ENCODE data around the gene SMPD3. TPM values are rescaled to one million over a fixed set of nuclear protein-coding genes. Genes with fewer than 3 reads are reported as not detected.

The SMPD3 gene
- total RNA-seq, 4 donors from 2014 or later = 51.1 to 168 (median 68.9) TPM

DNA sequence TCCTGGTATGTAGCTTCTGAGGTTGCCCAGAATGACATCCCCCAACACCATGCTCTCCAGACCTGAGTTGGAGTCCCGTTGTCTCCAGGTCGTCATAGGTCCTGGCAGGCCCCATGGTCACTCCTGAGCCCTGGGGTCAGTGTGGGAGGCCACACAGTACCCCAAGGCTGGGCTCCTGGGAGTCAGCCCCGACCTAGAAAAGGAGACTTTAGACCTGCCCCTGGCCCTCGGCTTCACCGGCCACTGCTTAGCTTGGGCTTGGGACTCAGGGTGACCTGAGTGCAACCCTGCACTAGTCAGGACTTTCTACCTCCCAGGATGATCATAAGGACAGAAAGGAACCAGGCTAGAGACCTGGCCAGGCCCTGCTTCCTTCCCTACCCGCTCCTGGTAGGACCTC, 71.7 kb downstream of the SMPD3 start:
- in situ Hi-C loops (cut with MboI; ENCODE audit: low pct_ligation_motif_present in 1 of 4, low pct_unique_long_range_greater_than_20kb in 1 of 4, low sequenced_read_pairs in 3 of 4) (loop anchor here in 1 of 4 donors (25.0 kb wide), 1 partner anchor 136 kb away; no protein-coding TSS in a partner anchor), intact Hi-C loops (cut with DNase I; ENCODE audit: low total_unique reads) (no loop called here)
- TF ChIP-seq POLR2AphosphoS5 (IDR thresholded peaks at IDR 0.05) (no peak), POLR2A (IDR thresholded peaks at IDR 0.05) (no peak), EP300 (IDR thresholded peaks at IDR 0.05; ENCODE audit: low read depth) (no peak)
- TF ChIP-seq, protein P1, sequence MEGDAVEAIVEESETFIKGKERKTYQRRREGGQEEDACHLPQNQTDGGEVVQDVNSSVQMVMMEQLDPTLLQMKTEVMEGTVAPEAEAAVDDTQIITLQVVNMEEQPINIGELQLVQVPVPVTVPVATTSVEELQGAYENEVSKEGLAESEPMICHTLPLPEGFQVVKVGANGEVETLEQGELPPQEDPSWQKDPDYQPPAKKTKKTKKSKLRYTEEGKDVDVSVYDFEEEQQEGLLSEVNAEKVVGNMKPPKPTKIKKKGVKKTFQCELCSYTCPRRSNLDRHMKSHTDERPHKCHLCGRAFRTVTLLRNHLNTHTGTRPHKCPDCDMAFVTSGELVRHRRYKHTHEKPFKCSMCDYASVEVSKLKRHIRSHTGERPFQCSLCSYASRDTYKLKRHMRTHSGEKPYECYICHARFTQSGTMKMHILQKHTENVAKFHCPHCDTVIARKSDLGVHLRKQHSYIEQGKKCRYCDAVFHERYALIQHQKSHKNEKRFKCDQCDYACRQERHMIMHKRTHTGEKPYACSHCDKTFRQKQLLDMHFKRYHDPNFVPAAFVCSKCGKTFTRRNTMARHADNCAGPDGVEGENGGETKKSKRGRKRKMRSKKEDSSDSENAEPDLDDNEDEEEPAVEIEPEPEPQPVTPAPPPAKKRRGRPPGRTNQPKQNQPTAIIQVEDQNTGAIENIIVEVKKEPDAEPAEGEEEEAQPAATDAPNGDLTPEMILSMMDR (IDR thresholded peaks at IDR 0.05) = no peak

DNA sequence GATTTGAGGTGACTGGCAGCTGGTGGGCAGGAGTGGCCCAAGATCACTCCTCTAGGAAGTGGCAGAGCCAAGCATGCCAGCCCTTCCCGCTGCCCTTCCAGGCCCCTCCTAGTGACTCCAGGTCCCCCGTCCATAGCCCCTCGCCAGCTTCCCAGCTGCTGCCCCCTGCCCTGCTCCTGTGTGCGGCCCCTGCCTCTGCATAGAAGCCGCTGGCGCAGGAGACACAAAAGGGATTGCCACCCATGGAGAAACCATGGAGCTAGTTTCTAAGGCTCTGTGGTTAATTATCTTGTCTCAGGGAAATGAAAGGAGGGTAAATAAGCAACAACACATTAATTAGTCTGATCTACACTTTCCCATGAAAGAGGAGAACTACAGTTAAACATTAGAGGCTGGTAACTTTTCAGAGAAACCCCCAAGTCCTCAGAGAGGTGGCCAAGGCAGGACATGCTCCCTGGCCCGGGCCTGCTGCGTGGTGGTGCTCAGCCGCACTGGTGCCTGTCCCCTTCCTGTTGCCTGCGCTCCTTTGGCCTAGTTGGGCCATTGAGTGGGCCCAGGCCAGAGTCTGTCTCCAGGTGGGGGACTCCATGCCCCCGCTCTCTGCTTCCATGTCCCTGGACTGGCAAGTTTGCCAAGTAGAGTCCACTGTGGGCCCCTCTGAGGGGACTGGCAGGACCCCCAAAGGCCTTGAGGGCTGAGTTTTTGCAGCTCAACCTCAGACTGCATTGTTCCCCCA, 72.3 kb downstream of the SMPD3 start:
- H3K4me3 ChIP-seq = no peak overlapping the region
- peaks cover 0 to 2% (median 0%) of the 10 kb centered on the region in 4 donors for H3K36me3 ChIP-seq
- TF ChIP-seq EP300 (IDR thresholded peaks at IDR 0.05; ENCODE audit: low read depth) (no peak), POLR2AphosphoS5 (IDR thresholded peaks at IDR 0.05) (no peak), POLR2A (IDR thresholded peaks at IDR 0.05) (no peak)
- TF ChIP-seq, protein P1 (IDR thresholded peaks at IDR 0.05) = no peak
- H3K4me1 ChIP-seq = no peaks in the 10 kb centered on the region
- WGBS, 2 donors (ENCODE audit: low coverage in 1 of 2) = 97% methylated on average over 11 of the region's 11 CpGs; no CpG with 5 or more reads in 1 of the 2 donors
- in situ Hi-C loops (cut with MboI; ENCODE audit: low pct_ligation_motif_present in 1 of 4, low pct_unique_long_range_greater_than_20kb in 1 of 4, low sequenced_read_pairs in 3 of 4) = loop anchor here in 1 of 4 donors (25.0 kb wide), 1 partner anchor 136 kb away; no protein-coding TSS in a partner anchor
- H3K27ac ChIP-seq = no peak overlapping the region
- no peak for DNase-seq
- no peaks in the 10 kb centered on the region for H3K27me3 ChIP-seq
- no peaks in the 10 kb centered on the region for H3K9me3 ChIP-seq
- intact Hi-C loops (cut with DNase I; ENCODE audit: low total_unique reads) = no loop called here

More for the DNA sequence above, 71.7 kb downstream of the SMPD3 start:
- DNase-seq = no peak
- Histone ChIP-seq H3K4me1 (no peaks in the 10 kb centered on the region), H3K27me3 (no peaks in the 10 kb centered on the region), H3K9me3 (no peaks in the 10 kb centered on the region), H3K36me3 (peaks cover 0 to 5% (median 0%) of the 10 kb centered on the region in 4 donors), H3K27ac (no peak overlapping the region), H3K4me3 (no peak overlapping the region)
- 94% methylated on average over 5 of the region's 6 CpGs; no CpG with 5 or more reads in 1 of the 2 donors for WGBS, 2 donors (ENCODE audit: low coverage in 1 of 2)

- in situ Hi-C loops (cut with MboI; ENCODE audit: low pct_ligation_motif_present in 1 of 4, low pct_unique_long_range_greater_than_20kb in 1 of 4, low sequenced_read_pairs in 3 of 4) = loop anchor here in 1 of 4 donors (25.0 kb wide), 1 partner anchor 137 kb away; no protein-coding TSS in a partner anchor
- no peaks in the 10 kb centered on the region for H3K27me3 ChIP-seq
- H3K36me3 ChIP-seq = no peaks in the 10 kb centered on the region
- H3K4me3 ChIP-seq = no peak overlapping the region
- no peak overlapping the region for H3K27ac ChIP-seq
- DNase-seq = no peak
- H3K4me1 ChIP-seq = no peaks in the 10 kb centered on the region
- intact Hi-C loops (cut with DNase I; ENCODE audit: low total_unique reads) = loop anchor here (5.0 kb wide), 1 partner anchor 502 kb away; no protein-coding TSS in a partner anchor
- TF ChIP-seq EP300 (IDR thresholded peaks at IDR 0.05; ENCODE audit: low read depth) (no peak), POLR2A (IDR thresholded peaks at IDR 0.05) (no peak), POLR2AphosphoS5 (IDR thresholded peaks at IDR 0.05) (no peak)
- TF ChIP-seq, protein P1 (IDR thresholded peaks at IDR 0.05) = no peak
- H3K9me3 ChIP-seq = no peaks in the 10 kb centered on the region
- 87% methylated on average over 9 of the region's 9 CpGs; no CpG with 5 or more reads in 1 of the 2 donors for WGBS, 2 donors (ENCODE audit: low coverage in 1 of 2)
Observed at GRCh38 chr16:68374961-68375660, 73.2 kb downstream of the SMPD3 start.

DNA sequence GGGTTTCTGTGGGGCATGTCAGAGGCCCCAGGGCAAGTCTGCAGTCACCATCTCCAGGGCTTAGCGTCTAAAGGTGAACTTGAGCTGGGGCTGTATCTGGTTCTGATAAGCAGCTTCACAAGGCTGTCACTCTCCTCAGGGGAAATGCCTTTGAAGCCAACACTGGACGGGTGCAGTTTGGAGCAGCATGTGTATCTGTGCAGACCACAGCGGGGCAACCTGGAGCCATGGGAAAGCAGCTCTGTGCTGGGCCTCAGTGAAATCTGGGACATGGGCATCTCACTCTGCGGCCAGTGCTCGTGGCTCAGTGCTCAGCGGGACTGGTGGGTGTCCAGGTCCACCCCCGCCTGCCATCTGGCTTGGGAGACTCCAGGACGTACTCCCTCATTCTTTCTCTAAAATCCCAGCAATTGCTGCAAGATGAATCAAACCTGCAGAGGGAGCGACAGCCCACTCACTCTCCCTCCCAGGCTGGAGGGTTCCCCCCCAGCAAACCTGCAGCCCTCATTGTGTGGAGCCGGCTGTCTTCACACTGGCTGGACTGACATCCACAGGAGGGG, 74.0 kb downstream of the SMPD3 start:
- TF ChIP-seq EP300 (IDR thresholded peaks at IDR 0.05; ENCODE audit: low read depth) (no peak), POLR2A (IDR thresholded peaks at IDR 0.05) (no peak), POLR2AphosphoS5 (IDR thresholded peaks at IDR 0.05) (no peak)
- TF ChIP-seq, protein P1 (IDR thresholded peaks at IDR 0.05) = no peak
- no peaks in the 10 kb centered on the region for H3K4me1 ChIP-seq
- no peak overlapping the region for H3K27ac ChIP-seq
- DNase-seq = no peak
- WGBS, 2 donors (ENCODE audit: low coverage in 1 of 2) = 88% methylated on average over 10 of the region's 10 CpGs; no CpG with 5 or more reads in 1 of the 2 donors
- H3K4me3 ChIP-seq = no peak overlapping the region
- no peaks in the 10 kb centered on the region for H3K9me3 ChIP-seq
- no peaks in the 10 kb centered on the region for H3K27me3 ChIP-seq
- H3K36me3 ChIP-seq = no peaks in the 10 kb centered on the region
- in situ Hi-C loops (cut with MboI; ENCODE audit: low pct_ligation_motif_present in 1 of 4, low pct_unique_long_range_greater_than_20kb in 1 of 4, low sequenced_read_pairs in 3 of 4) (no loop called here), intact Hi-C loops (cut with DNase I; ENCODE audit: low total_unique reads) (loop anchor here (5.0 kb wide), 1 partner anchor 503 kb away; no protein-coding TSS in a partner anchor)
